Epithelial cell of esophagus (primary cell): ENCODE data around the gene DIAPH1.

ENCODE experiments used
- DNase-seq: peaks from one replicate; pipeline ENCODE4 v3.0.0; 2010; ENCODE audit warnings: low read depth
- H3K4me3 ChIP-seq: 2 replicates; pipeline ENCODE4 v1.5.1; 2011; ENCODE audit warnings: mild to moderate bottlenecking, low read length, control low read depth
- CTCF ChIP-seq: IDR thresholded peaks from 2 replicates; pipeline ENCODE4 v1.5.1; 2011; ENCODE audit warnings: low read depth, mild to moderate bottlenecking, low read length, control low read depth, inconsistent platforms; ENCODE audit not compliant: insufficient read depth; ENCODE audit errors: missing control alignments

The DIAPH1 gene

GRCh38 chr5:141517880-141518617, 100.8 kb downstream of the DIAPH1 start:
- no peak for DNase-seq
- H3K4me3 ChIP-seq = no peak overlapping the region
- no peak for TF ChIP-seq CTCF

GRCh38 chr5:141517312-141517711, 101.5 kb downstream of the DIAPH1 start:
- no peak for TF ChIP-seq CTCF
- no peak overlapping the region for H3K4me3 ChIP-seq
- no peak for DNase-seq

- no peak overlapping the region for H3K4me3 ChIP-seq
- no peak for TF ChIP-seq CTCF
- no peak for DNase-seq
Measured at GRCh38 chr5:141516672-141517025, 102.2 kb downstream of the DIAPH1 start.

- no peak for TF ChIP-seq CTCF
- H3K4me3 ChIP-seq = no peak overlapping the region
- DNase-seq = no peak
Measured at GRCh38 chr5:141515946-141516671, 102.7 kb downstream of the DIAPH1 start.

GRCh38 chr5:141515141-141515540, 103.7 kb downstream of the DIAPH1 start:
- no peak for DNase-seq
- H3K4me3 ChIP-seq = no peak overlapping the region
- no peak for TF ChIP-seq CTCF

GRCh38 chr5:141514330-141515133, 104.3 kb downstream of the DIAPH1 start:
- DNase-seq = peak; percentile 96
- no peak overlapping the region for H3K4me3 ChIP-seq
- TF ChIP-seq CTCF = no peak
